Neural crest cell (in vitro differentiated cells): ENCODE data around the gene SUCNR1. TPM values are rescaled to one million over a fixed set of nuclear protein-coding genes. Genes with fewer than 3 reads are reported as not detected.
A peak's percentile ranks its signal among the peaks of the same experiment; 100 is the strongest.

Experiments
- DNase-seq: peaks from one replicate; pipeline ENCODE4 v3.0.0; 2021; ENCODE audit warnings: low read depth, mixed read lengths, low spot score
- H3K27ac Mint-ChIP-seq: one replicate; pipeline ENCODE4 v1.8.0; 2021; ENCODE audit warnings: mild to moderate bottlenecking, mixed read lengths; ENCODE audit not compliant: unreplicated experiment
- H3K27me3 Mint-ChIP-seq: 2 replicates; pipeline ENCODE4 v1.8.0; 2021; ENCODE audit warnings: low read depth, mild to moderate bottlenecking, mixed read lengths
- H3K36me3 Mint-ChIP-seq: 2 replicates; pipeline ENCODE4 v1.8.0; 2021; ENCODE audit warnings: low read depth, mild to moderate bottlenecking, mixed read lengths
- H3K4me1 Mint-ChIP-seq: 2 replicates; pipeline ENCODE4 v1.8.0; 2021; ENCODE audit warnings: mixed read lengths
- H3K4me3 Mint-ChIP-seq: one replicate; pipeline ENCODE4 v1.8.0; 2021; ENCODE audit warnings: mild to moderate bottlenecking, mixed read lengths
- H3K9me3 Mint-ChIP-seq: 2 replicates; pipeline ENCODE4 v1.8.0; 2021; ENCODE audit warnings: mixed read lengths
- total RNA-seq: library from RNA; stranded (reverse); gene quantifications from 2 replicates; pipeline ENCODE4 v1.2.1, GENCODE V29; 2021
- TF ChIP-seq, protein P1 (sequence below): fragments of 200-600 bp; sonication (generic); conservative IDR thresholded peaks from 2 replicates; pipeline ENCODE4 v1.5.0; 2021; ENCODE audit warnings: antibody characterized with exemption, mild to moderate bottlenecking

The SUCNR1 gene
- total RNA-seq, 1 donor from 2014 or later = not detected

DNA sequence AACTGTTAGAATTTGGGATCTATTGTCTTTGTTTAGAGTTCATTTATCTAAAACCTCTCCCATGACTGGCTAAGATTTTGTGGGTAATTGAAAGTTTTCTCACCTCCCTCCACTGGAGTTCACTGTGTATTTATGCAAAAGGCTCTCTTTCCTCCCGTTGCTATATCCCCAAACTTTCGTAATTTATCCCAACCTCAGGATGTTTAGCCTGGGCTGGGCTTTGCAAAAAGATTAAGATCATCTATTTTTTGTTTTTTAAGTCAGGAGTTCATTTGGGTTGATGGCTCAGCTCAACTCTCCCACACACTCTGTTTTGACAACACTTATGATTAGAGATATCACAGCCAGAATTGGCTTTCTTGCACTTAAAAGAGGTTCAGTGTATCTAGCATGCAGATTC, 27.0 kb downstream of the SUCNR1 start:
- Mint-ChIP-seq H3K4me3 (no peak overlapping the region), H3K4me1 (peaks cover 19% of the 10 kb centered on the region), H3K27me3 (no peaks in the 10 kb centered on the region), H3K9me3 (peaks cover 2% of the 10 kb centered on the region), H3K27ac (no peak overlapping the region), H3K36me3 (no peaks in the 10 kb centered on the region)
- TF ChIP-seq, protein P1, sequence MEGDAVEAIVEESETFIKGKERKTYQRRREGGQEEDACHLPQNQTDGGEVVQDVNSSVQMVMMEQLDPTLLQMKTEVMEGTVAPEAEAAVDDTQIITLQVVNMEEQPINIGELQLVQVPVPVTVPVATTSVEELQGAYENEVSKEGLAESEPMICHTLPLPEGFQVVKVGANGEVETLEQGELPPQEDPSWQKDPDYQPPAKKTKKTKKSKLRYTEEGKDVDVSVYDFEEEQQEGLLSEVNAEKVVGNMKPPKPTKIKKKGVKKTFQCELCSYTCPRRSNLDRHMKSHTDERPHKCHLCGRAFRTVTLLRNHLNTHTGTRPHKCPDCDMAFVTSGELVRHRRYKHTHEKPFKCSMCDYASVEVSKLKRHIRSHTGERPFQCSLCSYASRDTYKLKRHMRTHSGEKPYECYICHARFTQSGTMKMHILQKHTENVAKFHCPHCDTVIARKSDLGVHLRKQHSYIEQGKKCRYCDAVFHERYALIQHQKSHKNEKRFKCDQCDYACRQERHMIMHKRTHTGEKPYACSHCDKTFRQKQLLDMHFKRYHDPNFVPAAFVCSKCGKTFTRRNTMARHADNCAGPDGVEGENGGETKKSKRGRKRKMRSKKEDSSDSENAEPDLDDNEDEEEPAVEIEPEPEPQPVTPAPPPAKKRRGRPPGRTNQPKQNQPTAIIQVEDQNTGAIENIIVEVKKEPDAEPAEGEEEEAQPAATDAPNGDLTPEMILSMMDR = no peak
- no peak for DNase-seq

DNA sequence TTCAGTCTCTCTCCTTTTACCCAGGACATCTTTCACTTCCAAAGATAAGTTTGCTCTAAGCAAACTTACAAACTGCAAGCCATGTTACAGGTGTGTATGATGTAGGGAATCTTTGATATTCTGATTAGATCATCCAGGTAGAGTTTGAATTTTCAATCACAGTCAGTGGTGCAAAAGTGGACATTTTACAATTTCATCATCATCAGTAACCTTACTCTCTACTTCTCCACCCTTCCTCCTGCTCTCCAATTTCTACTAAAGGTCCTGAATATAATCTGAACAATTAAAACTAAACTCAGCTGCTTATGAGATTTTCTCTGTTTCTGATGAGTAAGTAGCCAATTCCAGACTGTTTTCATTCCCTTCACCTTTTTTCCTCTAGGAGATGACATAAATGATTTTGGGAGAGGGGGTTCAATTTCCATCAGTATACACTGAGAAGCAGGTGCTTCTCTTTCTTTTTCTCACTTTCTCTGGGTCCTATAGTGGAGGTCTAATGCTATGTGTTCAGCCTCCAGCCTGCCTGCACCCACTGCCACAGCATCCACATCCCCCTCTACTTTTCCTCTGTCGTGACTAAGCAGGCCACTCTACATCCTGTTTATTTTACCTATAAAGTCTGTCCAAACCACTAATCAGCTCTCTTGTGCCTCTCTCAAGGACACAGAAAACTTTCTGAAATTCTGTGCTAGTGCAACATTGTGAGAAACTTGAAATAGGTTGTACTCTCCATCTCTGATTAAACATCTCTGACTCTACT, 27.6 kb downstream of the SUCNR1 start:
- TF ChIP-seq, protein P1 = no peak
- peaks cover 2% of the 10 kb centered on the region for H3K9me3 Mint-ChIP-seq
- no peaks in the 10 kb centered on the region for H3K36me3 Mint-ChIP-seq
- no peak overlapping the region for H3K4me3 Mint-ChIP-seq
- DNase-seq = no peak
- peaks cover 19% of the 10 kb centered on the region for H3K4me1 Mint-ChIP-seq
- no peak overlapping the region for H3K27ac Mint-ChIP-seq
- H3K27me3 Mint-ChIP-seq = no peaks in the 10 kb centered on the region

DNA sequence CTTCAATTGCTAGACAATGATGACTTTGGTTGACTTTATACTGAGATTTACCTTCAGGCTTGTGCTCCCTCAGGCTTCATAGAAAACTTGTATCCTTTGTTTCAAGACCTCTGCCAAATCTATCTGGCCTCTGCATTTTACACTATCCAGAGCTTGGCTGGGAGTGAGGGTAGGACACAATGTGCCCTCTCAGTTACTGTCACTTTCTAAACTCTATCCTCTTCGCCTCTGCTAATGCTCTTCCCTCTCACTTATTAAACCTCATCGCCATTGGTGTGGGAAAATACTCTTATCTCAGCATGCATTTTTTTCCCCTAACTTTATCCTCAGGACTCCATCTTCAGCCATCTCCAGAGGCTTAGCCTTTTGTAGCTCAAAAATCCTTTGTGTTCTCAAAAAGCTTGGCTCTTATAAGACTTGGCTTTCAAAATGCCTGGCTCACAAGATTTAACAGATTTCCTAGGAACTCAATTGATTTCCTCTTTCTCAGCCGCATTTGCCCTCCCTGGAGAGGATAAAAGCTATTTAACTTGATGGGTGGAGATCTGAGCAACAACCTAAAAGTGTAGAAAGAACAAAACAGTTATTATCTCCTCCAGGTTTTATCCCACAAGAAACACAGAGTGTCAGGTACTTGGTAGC, 28.3 kb downstream of the SUCNR1 start:
- H3K4me1 Mint-ChIP-seq = peaks cover 19% of the 10 kb centered on the region
- DNase-seq = no peak
- peaks cover 2% of the 10 kb centered on the region for H3K9me3 Mint-ChIP-seq
- H3K4me3 Mint-ChIP-seq = no peak overlapping the region
- no peaks in the 10 kb centered on the region for H3K27me3 Mint-ChIP-seq
- TF ChIP-seq, protein P1 = no peak
- H3K36me3 Mint-ChIP-seq = no peaks in the 10 kb centered on the region
- H3K27ac Mint-ChIP-seq = peak overlapping the region; percentile 17

DNA sequence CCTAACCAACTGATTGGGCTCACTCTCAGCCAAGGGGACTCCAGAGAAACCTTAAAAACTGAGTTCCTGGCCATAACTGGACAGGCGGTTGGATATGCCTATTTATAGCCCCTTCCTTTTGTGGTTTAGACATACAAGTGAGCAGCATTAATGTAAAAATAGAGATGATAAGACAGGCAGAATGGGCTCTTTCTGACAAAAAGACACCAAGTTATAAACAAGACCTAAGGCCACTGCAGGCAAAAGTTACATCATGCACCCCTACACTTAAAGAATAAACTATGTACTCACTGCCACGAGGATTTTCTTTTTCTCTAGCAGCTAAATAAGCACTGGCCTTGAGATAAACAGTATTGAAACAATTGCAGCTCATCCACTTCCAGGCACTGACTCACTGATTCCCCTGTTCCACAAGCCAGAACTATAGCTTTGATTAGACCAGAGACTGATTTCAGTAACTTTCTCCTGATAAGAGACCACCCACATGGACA, 30.1 kb downstream of the SUCNR1 start:
- no peak overlapping the region for H3K4me3 Mint-ChIP-seq
- H3K27ac Mint-ChIP-seq = no peak overlapping the region
- TF ChIP-seq, protein P1 = no peak
- DNase-seq = no peak
- no peaks in the 10 kb centered on the region for H3K36me3 Mint-ChIP-seq
- H3K27me3 Mint-ChIP-seq = no peaks in the 10 kb centered on the region
- H3K9me3 Mint-ChIP-seq = peaks cover 2% of the 10 kb centered on the region
- peaks cover 19% of the 10 kb centered on the region for H3K4me1 Mint-ChIP-seq

DNA sequence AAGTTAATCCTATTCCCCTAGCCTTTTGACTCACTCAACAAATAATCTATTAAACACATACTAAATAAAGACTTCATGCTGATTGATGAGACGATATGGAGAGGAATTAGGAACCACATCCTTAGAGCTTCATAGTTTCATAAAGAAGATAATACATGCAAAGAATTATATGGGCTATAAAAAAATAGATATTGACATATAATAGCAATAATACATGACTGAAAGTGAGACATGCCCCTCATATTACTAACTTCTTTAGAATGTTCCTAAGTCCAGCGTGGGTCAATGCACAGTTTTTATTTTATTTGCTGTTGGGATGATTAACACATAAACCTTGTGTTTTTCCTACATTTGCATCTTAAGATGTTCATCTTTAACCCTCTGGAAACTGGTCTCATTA, 32.2 kb downstream of the SUCNR1 start:
- Mint-ChIP-seq H3K36me3 (no peaks in the 10 kb centered on the region), H3K4me1 (peaks cover 19% of the 10 kb centered on the region), H3K4me3 (no peak overlapping the region), H3K27me3 (no peaks in the 10 kb centered on the region), H3K9me3 (no peaks in the 10 kb centered on the region), H3K27ac (no peak overlapping the region)
- TF ChIP-seq, protein P1 = no peak
- no peak for DNase-seq
